Measurements from ENCODE around the gene RFTN1. TPM values are rescaled to one million over a fixed set of nuclear protein-coding genes. Genes with fewer than 3 reads are reported as not detected.
A peak's percentile ranks its signal among the peaks of the same experiment; 100 is the strongest.

The RFTN1 gene
- total and polyA plus RNA-seq, 2 donors (not counting 1 experiment from before 2014, with no cell fraction given), result 35.1 to 35.5 TPM

GRCh38 chr3:16295298-16295890 lies 218.1 kb downstream of the RFTN1 start:
- Histone ChIP-seq H4K20me1 (ENCODE audit: control insufficient read depth, extremely low read depth, insufficient read depth, low read length) (no peaks in the 10 kb centered on the region), H2AFZ (ENCODE audit: low read length) (no peak overlapping the region), H3K79me2 (ENCODE audit: control insufficient read depth, insufficient read depth, low read length) (no peaks in the 10 kb centered on the region), H3K36me3 (ENCODE audit: control insufficient read depth, insufficient read depth, low read length) (no peaks in the 10 kb centered on the region), H3K9ac (ENCODE audit: insufficient read depth, low read length) (no peak overlapping the region), H3K27me3 (ENCODE audit: control insufficient read depth, insufficient read depth, low read length) (no peaks in the 10 kb centered on the region), H3K4me1 (ENCODE audit: control insufficient read depth, extremely low read depth, insufficient read depth, low read length) (no peaks in the 10 kb centered on the region), H3K9me3 (ENCODE audit: control insufficient read depth, insufficient read depth, low read depth, low read length) (no peaks in the 10 kb centered on the region), H3K4me2 (ENCODE audit: extremely low read depth, insufficient read depth, low read length) (no peak overlapping the region), H3K4me3 (replicated peaks in 1 of 4; ENCODE audit: control extremely low read depth in 1 of 4, insufficient read depth in 1 of 4, low read depth in 3 of 4, low read length in 4 of 4) (no peak overlapping the region), H3K27ac (ENCODE audit: insufficient read depth, low read length) (no peak overlapping the region)
- TF ChIP-seq EZH2 (IDR thresholded peaks at IDR 0.05; ENCODE audit: low read length, missing control alignments) (no peak), CTCF (conservative IDR thresholded peaks at IDR 0.05 in 1 of 2, IDR thresholded peaks at IDR 0.05 in 1 of 2; ENCODE audit: low read depth in 1 of 2, low read length in 2 of 2) (no peak)
- no peak for DNase-seq (ENCODE audit: low read depth in 2 of 2)

- H2AFZ ChIP-seq (ENCODE audit: low read length), result no peak overlapping the region
- H3K9me3 ChIP-seq (ENCODE audit: control insufficient read depth, insufficient read depth, low read depth, low read length), result no peaks in the 10 kb centered on the region
- no peaks in the 10 kb centered on the region for H3K27me3 ChIP-seq (ENCODE audit: control insufficient read depth, insufficient read depth, low read length)
- no peak for TF ChIP-seq EZH2 (IDR thresholded peaks at IDR 0.05; ENCODE audit: low read length, missing control alignments)
- TF ChIP-seq CTCF (conservative IDR thresholded peaks at IDR 0.05 in 1 of 2, IDR thresholded peaks at IDR 0.05 in 1 of 2; ENCODE audit: low read depth in 1 of 2, low read length in 2 of 2), result no peak
- no peak overlapping the region for H3K27ac ChIP-seq (ENCODE audit: insufficient read depth, low read length)
- no peak overlapping the region for H3K9ac ChIP-seq (ENCODE audit: insufficient read depth, low read length)
- no peaks in the 10 kb centered on the region for H4K20me1 ChIP-seq (ENCODE audit: control insufficient read depth, extremely low read depth, insufficient read depth, low read length)
- H3K4me2 ChIP-seq (ENCODE audit: extremely low read depth, insufficient read depth, low read length), result no peak overlapping the region
- DNase-seq (ENCODE audit: low read depth in 2 of 2), result no peak
- H3K36me3 ChIP-seq (ENCODE audit: control insufficient read depth, insufficient read depth, low read length), result no peaks in the 10 kb centered on the region
- H3K4me1 ChIP-seq (ENCODE audit: control insufficient read depth, extremely low read depth, insufficient read depth, low read length), result no peaks in the 10 kb centered on the region
- no peak overlapping the region for H3K4me3 ChIP-seq (replicated peaks in 1 of 4; ENCODE audit: control extremely low read depth in 1 of 4, insufficient read depth in 1 of 4, low read depth in 3 of 4, low read length in 4 of 4)
- no peaks in the 10 kb centered on the region for H3K79me2 ChIP-seq (ENCODE audit: control insufficient read depth, insufficient read depth, low read length)
Observed at GRCh38 chr3:16294844-16295243, 218.7 kb downstream of the RFTN1 start.

DNA sequence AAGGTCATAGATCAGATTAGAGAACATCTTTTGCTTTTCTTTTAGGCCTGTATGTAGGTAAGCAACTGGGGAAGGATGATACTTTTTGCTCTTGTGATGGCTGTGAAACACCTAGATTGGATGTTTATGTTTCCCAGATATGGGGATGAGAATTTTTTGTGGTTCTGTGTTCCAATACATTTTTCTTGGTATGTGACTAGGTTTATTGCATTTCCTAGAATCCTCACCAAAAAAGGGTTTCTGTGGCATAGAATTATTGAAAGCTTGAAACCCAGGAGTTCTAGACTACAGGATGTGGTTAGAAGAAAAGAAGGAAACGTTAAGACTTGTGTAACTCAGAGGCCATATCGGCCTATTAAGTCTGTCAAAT lies 222.7 kb downstream of the RFTN1 start:
- Histone ChIP-seq H3K9ac (ENCODE audit: insufficient read depth, low read length) (no peak overlapping the region), H3K27me3 (ENCODE audit: control insufficient read depth, insufficient read depth, low read length) (no peaks in the 10 kb centered on the region), H4K20me1 (ENCODE audit: control insufficient read depth, extremely low read depth, insufficient read depth, low read length) (no peaks in the 10 kb centered on the region), H3K4me3 (replicated peaks in 1 of 4; ENCODE audit: control extremely low read depth in 1 of 4, insufficient read depth in 1 of 4, low read depth in 3 of 4, low read length in 4 of 4) (no peak overlapping the region), H3K4me2 (ENCODE audit: extremely low read depth, insufficient read depth, low read length) (no peak overlapping the region), H2AFZ (ENCODE audit: low read length) (no peak overlapping the region), H3K36me3 (ENCODE audit: control insufficient read depth, insufficient read depth, low read length) (no peaks in the 10 kb centered on the region), H3K79me2 (ENCODE audit: control insufficient read depth, insufficient read depth, low read length) (no peaks in the 10 kb centered on the region), H3K4me1 (ENCODE audit: control insufficient read depth, extremely low read depth, insufficient read depth, low read length) (no peaks in the 10 kb centered on the region), H3K27ac (ENCODE audit: insufficient read depth, low read length) (no peak overlapping the region), H3K9me3 (ENCODE audit: control insufficient read depth, insufficient read depth, low read depth, low read length) (no peaks in the 10 kb centered on the region)
- DNase-seq (ENCODE audit: low read depth in 2 of 2), result peak in 1 of 2 donors; percentile 60
- no peak for TF ChIP-seq EZH2 (IDR thresholded peaks at IDR 0.05; ENCODE audit: low read length, missing control alignments)
- TF ChIP-seq CTCF (conservative IDR thresholded peaks at IDR 0.05 in 1 of 2, IDR thresholded peaks at IDR 0.05 in 1 of 2; ENCODE audit: low read depth in 1 of 2, low read length in 2 of 2), result no peak
